Stimulated activated CD8-positive, alpha-beta memory T cell treated with anti-CD3 and anti-CD28 coated beads, Interleukin-4, amount 100 ng/mL, for 1 hour (primary cell): ENCODE data around the gene PLPP2.

Source experiments
- DNase-seq, 2 donors: peaks; one replicate each; pipeline ENCODE4 v3.0.0-alpha.2; 2020; ENCODE audit warnings: low read depth in 2 of 2, low spot score in 1 of 2

Gene PLPP2

DNA sequence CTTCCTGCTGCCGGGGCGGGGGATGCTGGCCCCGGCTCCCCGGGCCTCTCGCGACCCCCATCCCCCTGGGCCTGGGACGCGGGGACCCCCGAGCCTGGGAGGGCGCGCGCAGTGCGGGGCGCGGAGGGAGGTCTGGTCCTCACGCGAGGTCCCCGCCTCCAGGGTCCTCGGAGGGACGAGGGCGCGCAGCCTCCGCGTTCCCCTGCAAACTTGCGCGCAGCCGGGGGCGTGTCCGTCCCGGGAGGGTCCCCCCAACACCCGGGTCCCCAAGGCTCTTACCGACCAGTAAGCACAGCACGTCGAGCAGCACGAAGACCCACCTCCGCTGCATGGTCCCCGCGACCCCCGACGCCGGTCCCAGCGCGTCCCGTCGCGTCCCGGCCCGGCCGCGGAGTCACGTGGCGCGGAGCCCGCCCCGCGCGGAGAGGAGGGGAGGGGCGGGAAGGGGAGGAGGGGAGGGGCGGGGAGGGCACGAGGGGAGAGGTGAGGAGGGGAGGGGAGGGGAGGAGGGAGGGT lies at the start of gene PLPP2:
Gene PLPP2 (minus strand): TSS at position 398 of the 516 bp plus-strand sequence. CDS start 67 bp downstream, at position 331.
- no peak for DNase-seq

- DNase-seq: no peak
Observed at GRCh38 chr19:340620-341385, 49.6 kb upstream of the PLPP2 start.

- no peak for DNase-seq
Observed at GRCh38 chr19:339262-339887, 48.2 kb upstream of the PLPP2 start.

DNA sequence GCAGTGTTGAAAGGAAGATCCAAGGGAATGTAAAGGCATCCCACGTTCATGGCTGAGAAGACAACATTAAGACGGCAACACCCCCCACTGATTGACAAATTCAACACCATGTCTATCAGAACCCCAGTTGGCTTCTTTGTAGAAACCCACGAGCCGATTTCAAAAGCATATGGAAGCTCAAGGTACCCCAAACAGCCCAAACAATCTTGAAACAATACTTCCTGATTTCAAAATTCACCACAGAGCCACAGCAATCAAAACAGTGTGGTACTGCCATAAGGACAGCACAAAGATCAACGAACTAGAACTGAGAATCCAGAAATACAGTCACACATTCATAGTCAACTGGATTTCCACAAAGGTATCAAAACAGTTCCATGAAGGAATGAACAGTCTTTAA lies 47.2 kb upstream of the PLPP2 start:
- DNase-seq: no peak

DNA sequence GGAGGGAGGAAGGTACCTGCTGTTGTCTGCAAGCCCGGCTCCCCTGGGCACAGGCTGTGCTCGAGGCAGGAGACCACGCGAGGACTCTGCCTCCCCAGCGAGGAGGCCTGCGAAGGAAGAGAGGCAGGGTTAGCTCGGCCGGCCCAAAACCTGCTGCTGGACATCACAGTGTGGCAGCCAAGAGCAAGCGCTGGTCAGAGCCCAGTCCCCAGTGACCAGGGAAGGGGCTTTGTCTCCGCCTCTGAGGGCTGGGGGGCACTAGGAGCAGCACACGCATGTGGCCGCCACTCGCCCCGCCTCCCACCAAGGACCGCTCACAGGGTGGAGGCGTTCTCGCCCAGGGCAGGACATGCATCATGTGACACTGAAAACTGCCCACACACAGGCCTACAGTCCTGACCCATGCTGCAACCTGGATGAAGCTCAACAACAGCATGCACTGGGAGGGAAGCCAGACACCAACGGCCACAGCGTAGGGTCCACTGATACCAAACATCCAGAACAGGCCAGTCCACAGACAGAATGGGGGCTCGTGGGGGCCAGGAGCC lies 44.9 kb upstream of the PLPP2 start:
- no peak for DNase-seq

DNA sequence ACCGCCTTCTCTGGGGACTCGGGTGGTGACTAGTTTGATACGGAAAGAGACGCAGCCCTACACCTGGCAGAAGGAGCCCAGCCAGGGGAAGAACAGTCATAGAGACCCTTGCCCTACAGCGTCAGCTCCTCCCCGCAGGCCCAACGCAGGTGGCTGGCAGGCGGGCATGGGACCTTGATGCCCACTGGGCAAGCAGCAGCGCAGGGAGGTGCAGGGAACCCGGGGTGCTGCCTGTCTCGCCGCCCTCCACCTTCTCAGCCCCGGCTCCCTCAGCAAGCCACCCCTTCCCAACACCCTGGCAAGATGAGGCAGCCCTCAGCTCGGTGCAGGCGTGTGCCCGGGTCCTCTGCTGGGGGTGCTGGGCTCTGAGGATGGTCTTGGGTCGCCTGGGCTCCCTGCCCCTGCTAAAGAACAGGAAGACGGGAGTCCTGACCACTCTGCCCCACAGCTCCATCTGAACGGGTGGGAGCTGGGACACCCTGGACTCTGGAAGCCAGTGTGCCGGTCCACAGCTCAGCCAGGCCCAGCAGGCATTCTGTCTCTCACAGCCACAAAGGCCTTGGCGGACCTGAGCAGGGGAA lies 44.4 kb upstream of the PLPP2 start:
- no peak for DNase-seq

- DNase-seq: no peak
Observed at GRCh38 chr19:335072-335471, 43.9 kb upstream of the PLPP2 start.

- no peak for DNase-seq
Observed at GRCh38 chr19:334296-335071, 43.3 kb upstream of the PLPP2 start.

GRCh38 chr19:330503-330902 lies 39.3 kb upstream of the PLPP2 start:
- no peak for DNase-seq

DNA sequence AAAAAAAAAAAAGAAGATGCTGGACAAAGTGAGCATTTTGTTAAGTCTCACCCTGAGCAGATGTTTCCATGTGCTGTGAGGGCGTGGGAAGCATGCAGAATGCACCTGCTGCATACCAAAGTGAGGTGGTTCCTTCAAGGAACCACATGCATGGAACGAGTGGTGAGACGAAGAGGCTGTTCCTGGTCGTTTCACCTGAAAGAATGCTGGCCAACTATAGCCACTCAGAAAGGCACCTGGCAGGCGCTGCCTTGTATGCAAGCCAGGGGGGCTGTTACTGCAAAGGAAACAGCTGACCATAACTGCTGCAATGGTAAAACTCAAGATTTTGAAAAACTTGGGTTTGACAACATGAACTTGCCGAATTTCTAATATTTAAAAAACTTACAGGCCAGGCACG lies 38.7 kb upstream of the PLPP2 start:
- DNase-seq: no peak

GRCh38 chr19:328025-328505 lies 36.9 kb upstream of the PLPP2 start:
- no peak for DNase-seq

DNA sequence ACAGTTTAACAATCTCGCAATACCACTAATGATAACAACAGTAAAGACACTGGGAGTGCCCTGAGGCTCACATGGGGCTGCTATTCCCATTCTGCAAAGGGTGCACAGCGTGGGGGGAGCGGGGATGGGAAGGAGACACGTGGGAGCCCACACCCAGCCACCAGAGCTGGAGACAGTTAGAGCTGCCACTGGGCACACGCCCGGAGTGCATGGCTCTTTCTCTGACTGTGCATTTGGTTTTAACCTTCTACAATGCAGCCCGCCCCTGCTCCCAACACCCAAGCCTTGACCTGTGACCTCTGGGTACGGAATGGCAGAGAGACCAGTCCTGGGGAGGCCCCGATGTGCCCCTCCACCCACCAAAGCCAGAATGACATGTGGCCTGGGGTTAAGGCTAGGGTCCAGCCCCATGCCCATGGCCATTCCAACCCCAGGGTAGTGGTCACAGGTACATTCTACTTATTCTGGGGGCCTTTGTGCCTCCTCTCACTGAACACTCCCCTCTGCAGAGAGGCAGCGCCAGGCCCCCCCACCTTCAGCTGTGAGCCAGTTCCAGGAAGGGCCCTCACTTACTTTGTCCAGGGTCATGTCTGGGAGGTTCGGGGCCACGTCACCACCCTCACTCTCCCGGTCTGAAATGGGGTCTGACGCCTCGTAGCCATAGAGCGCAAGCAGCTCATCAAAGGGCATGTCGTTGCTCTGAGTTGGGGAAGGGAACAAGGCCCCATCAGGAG lies 36.3 kb upstream of the PLPP2 start:
- no peak for DNase-seq

GRCh38 chr19:326871-327270 lies 35.7 kb upstream of the PLPP2 start:
- DNase-seq: no peak

GRCh38 chr19:325937-326565 lies 34.8 kb upstream of the PLPP2 start:
- DNase-seq: no peak

GRCh38 chr19:325173-325936 lies 34.2 kb upstream of the PLPP2 start:
- no peak for DNase-seq

DNA sequence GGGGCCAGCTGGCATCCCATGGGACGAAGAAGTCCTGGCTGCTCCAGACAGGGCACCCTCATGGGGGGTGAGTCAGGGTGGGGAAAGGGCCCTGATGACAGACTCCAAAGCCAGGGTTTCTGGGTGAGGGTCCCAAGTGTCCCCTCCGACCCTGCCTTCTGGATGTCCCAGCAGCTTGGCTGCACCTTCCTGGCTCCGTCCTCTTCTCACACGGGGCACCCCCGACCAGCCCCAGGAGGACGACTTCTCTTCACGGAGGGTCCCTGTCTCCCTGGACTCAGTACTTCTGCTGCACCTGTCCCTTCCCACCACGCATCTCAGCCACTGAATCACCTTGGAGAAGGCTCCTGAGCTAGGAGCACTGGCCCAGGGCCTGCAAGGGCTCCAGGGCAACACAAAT lies 33.5 kb upstream of the PLPP2 start:
- DNase-seq: no peak

GRCh38 chr19:322616-323015 lies 31.4 kb upstream of the PLPP2 start:
- no peak for DNase-seq

GRCh38 chr19:318509-318774 lies 27.2 kb upstream of the PLPP2 start:
- no peak for DNase-seq

DNA sequence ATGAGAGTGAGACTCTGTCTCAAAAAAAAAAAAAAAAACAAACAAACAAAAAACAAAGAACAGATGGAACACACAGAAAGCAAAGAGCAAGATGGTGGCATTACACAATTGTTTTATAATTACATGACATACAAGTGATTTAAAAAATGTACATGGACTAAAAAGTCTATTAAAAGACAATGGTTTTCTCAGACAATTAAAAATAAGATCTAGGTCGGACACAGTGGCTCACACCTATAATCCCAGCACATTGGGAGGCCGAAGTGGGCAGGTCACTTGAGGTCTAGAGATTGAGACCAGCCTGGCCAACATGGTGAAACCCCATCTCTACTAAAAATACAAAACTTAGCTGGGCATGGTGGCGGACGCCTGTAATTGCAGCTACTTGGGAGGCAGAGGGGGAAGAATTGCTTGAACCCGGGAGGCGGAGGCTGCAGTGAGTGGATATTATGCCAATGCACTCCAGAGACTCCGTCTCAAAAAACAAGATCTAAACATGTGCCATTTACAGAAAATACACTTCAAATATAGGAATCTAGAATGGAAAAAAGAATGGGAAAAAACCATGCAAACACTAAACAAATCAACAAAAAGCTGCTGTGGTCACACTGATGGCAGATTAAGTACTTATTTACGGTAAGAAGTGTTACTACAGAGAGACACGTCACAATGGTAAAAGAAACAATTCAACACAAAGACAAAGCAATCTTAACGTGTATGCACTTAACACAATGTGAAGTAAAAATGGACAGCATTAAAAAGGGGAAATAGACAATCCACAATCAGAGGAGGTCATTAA lies 26.7 kb upstream of the PLPP2 start:
- no peak for DNase-seq
